Measurements from ENCODE around the gene RPL23. TPM values are rescaled to one million over a fixed set of nuclear protein-coding genes. Genes with fewer than 3 reads are reported as not detected.

Gene RPL23
- total and polyA plus RNA-seq, 9 of the 15 experiments (the other 6 are each of a cell fraction or from before 2014, with no cell fraction given), result 1,745 to 3,667 (median 3,096) TPM

- TF ChIP-seq ZHX1 (conservative IDR thresholded peaks at IDR 0.05; ENCODE audit: low read length) (no peak), NR1H2 (CRISPR knock-in tag; IDR thresholded peaks at IDR 0.05) (no peak), SAFB2 (IDR thresholded peaks at IDR 0.05; ENCODE audit: borderline replicate concordance, low read depth, low read length, severe bottlenecking) (no peak), SPI1 (IDR thresholded peaks at IDR 0.05; ENCODE audit: borderline replicate concordance, low read depth, low read length) (no peak), CCNT2 (IDR thresholded peaks at IDR 0.05; ENCODE audit: borderline replicate concordance, extremely low read depth, insufficient read length, low read depth, low read length) (no peak), ZNF584 (CRISPR knock-in tag; IDR thresholded peaks at IDR 0.05; ENCODE audit: low read depth) (no peak), NR2C2 (CRISPR knock-in tag; IDR thresholded peaks at IDR 0.05) (no peak), NR2C2 (tag; IDR thresholded peaks at IDR 0.05) (no peak)
These were observed 3.8 kb upstream of the RPL23 start (continued) for GRCh38 chr17:38857271-38857670.
